Fibroblast of lung (primary cell): Measurements from ENCODE around the gene CACNB1. TPM values are rescaled to one million over a fixed set of nuclear protein-coding genes. Genes with fewer than 3 reads are reported as not detected.
A peak's percentile ranks its signal among the peaks of the same experiment; 100 is the strongest.

Source experiments
- DNase-seq, 2 donors: peaks; one replicate each; pipeline versions ENCODE4 v3.0.0 to v3.0.0-alpha.2; 2010; ENCODE audit warnings: low read depth in 2 of 2
- H2AFZ ChIP-seq: 2 replicates; pipeline ENCODE4 v1.5.1; 2012; ENCODE audit warnings: low read length, control low read depth, inconsistent platforms
- H3K27ac ChIP-seq: 2 replicates; pipeline ENCODE4 v1.5.1; 2011; ENCODE audit warnings: low read length, control low read depth; ENCODE audit not compliant: insufficient read depth
- H3K27me3 ChIP-seq: 2 replicates; pipeline ENCODE4 v1.5.1; 2011; ENCODE audit warnings: mild to moderate bottlenecking, low read length; ENCODE audit not compliant: control insufficient read depth, insufficient read depth
- H3K36me3 ChIP-seq: 2 replicates; pipeline ENCODE4 v1.5.1; 2011; ENCODE audit warnings: low read length; ENCODE audit not compliant: control insufficient read depth, insufficient read depth
- H3K4me1 ChIP-seq: 2 replicates; pipeline ENCODE4 v1.5.1; 2011; ENCODE audit warnings: low read length; ENCODE audit not compliant: control insufficient read depth, insufficient read depth; ENCODE audit errors: extremely low read depth
- H3K4me2 ChIP-seq: 2 replicates; pipeline ENCODE4 v1.5.1; 2011; ENCODE audit warnings: low read length, control low read depth; ENCODE audit not compliant: insufficient read depth; ENCODE audit errors: extremely low read depth
- H3K4me3 ChIP-seq, 4 experiments: fragments of 200-600 bp in 1 of 4; sonication (generic) in 1 of 4; replicated peaks in 1 of 4; 2 replicates each; pipeline ENCODE4 v1.5.1; 2011 to 2016; ENCODE audit warnings: low read length in 4 of 4, low read depth in 3 of 4, mild to moderate bottlenecking in 3 of 4, control low read depth in 2 of 4, inconsistent platforms in 1 of 4, mixed read lengths in 1 of 4; ENCODE audit not compliant: insufficient read depth in 1 of 4; ENCODE audit errors: control extremely low read depth in 1 of 4
- H3K79me2 ChIP-seq: 2 replicates; pipeline ENCODE4 v1.5.1; 2012; ENCODE audit warnings: mild to moderate bottlenecking, low read length, inconsistent platforms; ENCODE audit not compliant: control insufficient read depth, insufficient read depth
- H3K9ac ChIP-seq: 2 replicates; pipeline ENCODE4 v1.5.1; 2011; ENCODE audit warnings: mild to moderate bottlenecking, low read length, control low read depth; ENCODE audit not compliant: insufficient read depth
- H3K9me3 ChIP-seq: 2 replicates; pipeline ENCODE4 v1.5.1; 2012; ENCODE audit warnings: low read depth, low read length; ENCODE audit not compliant: control insufficient read depth, insufficient read depth
- H4K20me1 ChIP-seq: 2 replicates; pipeline ENCODE4 v1.5.1; 2011; ENCODE audit warnings: low read length; ENCODE audit not compliant: control insufficient read depth, insufficient read depth; ENCODE audit errors: extremely low read depth
- EZH2 ChIP-seq: IDR thresholded peaks from 2 replicates; pipeline ENCODE4 v1.5.1; 2012; ENCODE audit warnings: low read length, control low read depth, mild to moderate bottlenecking; ENCODE audit errors: missing control alignments
- polyA plus RNA-seq, 2 donors: library from polyadenylated mRNA; depleted of rRNA in 1 of 2; stranded (reverse) in 1 of 2; unstranded in 1 of 2; fragments of >200 nt; gene quantifications; 2 replicates each; pipeline ENCODE4 v1.2.1, GENCODE V29; 2011 to 2012; ENCODE audit warnings: missing spikeins in 1 of 2
- total RNA-seq: library from RNA; depleted of rRNA; stranded (reverse); fragments of >200 nt; gene quantifications from 2 replicates; pipeline ENCODE4 v1.2.1, GENCODE V29; 2014
- TF ChIP-seq, protein P1 (sequence below), 2 donors: IDR thresholded peaks in 1 of 2; conservative IDR thresholded peaks in 1 of 2; 1 replicate in 1 of 2; 2 replicates in 1 of 2; pipeline ENCODE4 v1.5.1; 2011 to 2012; ENCODE audit warnings: low read length in 2 of 2, control low read depth in 1 of 2, inconsistent platforms in 1 of 2, low read depth in 1 of 2, mild to moderate bottlenecking in 1 of 2

CACNB1 gene
- total and polyA plus RNA-seq, 2 donors (not counting 1 experiment from before 2014, with no cell fraction given) = 5.7 to 5.9 TPM

DNA sequence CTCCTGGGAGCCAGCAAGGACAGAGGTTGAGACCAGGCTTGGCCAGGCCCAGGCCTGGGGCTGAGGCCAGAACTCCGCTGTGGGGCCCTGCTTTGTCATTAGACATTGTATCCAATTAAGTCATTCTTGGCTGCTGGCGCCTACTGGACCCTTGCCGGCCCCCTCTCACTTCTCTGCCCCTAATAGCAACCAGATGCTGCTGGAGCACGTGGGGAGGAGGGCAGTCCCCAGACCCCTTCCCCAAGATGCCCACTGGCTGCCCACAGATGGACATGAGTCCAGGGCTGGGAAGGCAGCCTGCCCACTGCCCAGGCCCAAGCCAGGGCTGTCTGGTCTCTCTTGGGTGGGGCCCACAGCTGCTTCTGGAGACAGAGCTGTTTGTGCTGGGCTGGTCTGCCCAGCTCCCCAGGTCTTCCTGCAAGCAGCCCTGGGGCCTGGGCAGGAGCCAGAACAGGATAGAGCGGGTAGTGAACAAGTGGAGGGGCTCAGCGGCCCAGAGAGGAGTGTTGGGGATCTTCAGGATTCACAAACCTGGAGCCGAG is 53.8 kb downstream of the CACNB1 start:
- H3K27me3 ChIP-seq = no peaks in the 10 kb centered on the region
- no peak overlapping the region for H3K4me2 ChIP-seq
- H3K36me3 ChIP-seq = no peaks in the 10 kb centered on the region
- DNase-seq = no peak
- H3K9ac ChIP-seq = no peak overlapping the region
- no peak for TF ChIP-seq EZH2
- TF ChIP-seq, protein P1, sequence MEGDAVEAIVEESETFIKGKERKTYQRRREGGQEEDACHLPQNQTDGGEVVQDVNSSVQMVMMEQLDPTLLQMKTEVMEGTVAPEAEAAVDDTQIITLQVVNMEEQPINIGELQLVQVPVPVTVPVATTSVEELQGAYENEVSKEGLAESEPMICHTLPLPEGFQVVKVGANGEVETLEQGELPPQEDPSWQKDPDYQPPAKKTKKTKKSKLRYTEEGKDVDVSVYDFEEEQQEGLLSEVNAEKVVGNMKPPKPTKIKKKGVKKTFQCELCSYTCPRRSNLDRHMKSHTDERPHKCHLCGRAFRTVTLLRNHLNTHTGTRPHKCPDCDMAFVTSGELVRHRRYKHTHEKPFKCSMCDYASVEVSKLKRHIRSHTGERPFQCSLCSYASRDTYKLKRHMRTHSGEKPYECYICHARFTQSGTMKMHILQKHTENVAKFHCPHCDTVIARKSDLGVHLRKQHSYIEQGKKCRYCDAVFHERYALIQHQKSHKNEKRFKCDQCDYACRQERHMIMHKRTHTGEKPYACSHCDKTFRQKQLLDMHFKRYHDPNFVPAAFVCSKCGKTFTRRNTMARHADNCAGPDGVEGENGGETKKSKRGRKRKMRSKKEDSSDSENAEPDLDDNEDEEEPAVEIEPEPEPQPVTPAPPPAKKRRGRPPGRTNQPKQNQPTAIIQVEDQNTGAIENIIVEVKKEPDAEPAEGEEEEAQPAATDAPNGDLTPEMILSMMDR (conservative IDR thresholded peaks at IDR 0.05 in 1 of 2, IDR thresholded peaks at IDR 0.05 in 1 of 2; ENCODE audit: low read depth in 1 of 2, low read length in 2 of 2) = no peak
- H3K27ac ChIP-seq = peak overlapping the region; percentile 72
- H3K79me2 ChIP-seq = no peaks in the 10 kb centered on the region
- peaks cover 21% of the 10 kb centered on the region for H3K4me1 ChIP-seq
- H3K4me3 ChIP-seq = no peak overlapping the region
- no peak overlapping the region for H2AFZ ChIP-seq
- no peaks in the 10 kb centered on the region for H3K9me3 ChIP-seq
- no peaks in the 10 kb centered on the region for H4K20me1 ChIP-seq

DNA sequence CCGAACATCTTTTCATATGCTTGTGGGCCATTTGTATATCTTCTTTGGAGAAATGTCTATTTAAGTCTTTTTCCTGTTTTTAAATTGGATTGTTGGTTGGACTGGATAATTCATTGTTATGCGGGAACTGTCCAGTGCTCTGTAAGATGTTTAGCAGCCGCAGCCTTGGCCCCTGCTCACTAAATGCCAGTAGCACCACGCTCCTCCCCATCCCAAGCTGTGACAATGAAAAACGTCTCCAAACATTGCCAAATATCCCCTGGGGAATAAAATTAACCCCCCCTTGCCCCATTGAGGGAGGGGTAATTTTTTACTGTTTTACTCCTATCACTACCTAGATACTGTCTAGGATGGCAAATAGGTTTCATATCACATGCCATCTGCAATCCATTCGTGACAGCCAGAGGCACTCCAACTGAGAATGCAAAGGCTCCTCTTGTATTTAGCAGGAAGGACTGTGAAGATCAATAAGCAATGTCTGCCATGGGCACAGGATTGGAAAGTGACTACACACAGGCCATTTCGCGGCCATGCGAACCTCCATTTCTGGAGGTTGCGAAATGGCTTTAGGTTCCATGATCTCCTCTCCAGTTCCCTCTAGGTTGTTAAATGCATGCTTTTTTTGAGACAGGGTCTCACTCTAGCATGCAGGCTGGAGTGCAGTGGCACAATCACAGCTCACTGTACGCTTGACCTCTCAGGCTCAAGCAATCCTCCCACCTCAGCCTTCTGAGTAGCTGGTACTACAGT is 55.4 kb downstream of the CACNB1 start:
- no peak for DNase-seq
- H3K4me2 ChIP-seq = no peak overlapping the region

DNA sequence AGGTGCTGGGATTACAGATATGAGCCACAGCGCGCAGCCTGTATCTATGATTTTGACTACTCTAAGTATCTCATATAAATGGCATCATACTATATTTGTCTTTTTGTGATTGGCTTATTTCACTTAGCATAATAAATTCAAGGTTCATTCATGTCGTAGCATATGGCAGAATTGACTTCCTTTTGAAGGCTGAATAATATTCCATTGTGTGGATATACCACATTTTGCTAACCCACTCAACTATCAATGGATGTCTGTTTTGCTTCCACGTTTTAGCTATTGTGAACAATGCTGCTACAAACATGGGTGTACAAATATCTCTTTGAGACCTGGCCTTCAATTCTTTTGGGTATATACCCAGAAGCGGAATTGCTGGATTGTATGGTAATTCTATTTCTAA is 56.2 kb downstream of the CACNB1 start:
- Histone ChIP-seq H3K4me2 (no peak overlapping the region), H3K27ac (no peak overlapping the region), H3K4me3 (no peak overlapping the region), H2AFZ (no peak overlapping the region), H4K20me1 (no peaks in the 10 kb centered on the region), H3K4me1 (peaks cover 25% of the 10 kb centered on the region), H3K9me3 (no peaks in the 10 kb centered on the region), H3K36me3 (no peaks in the 10 kb centered on the region), H3K79me2 (no peaks in the 10 kb centered on the region), H3K27me3 (no peaks in the 10 kb centered on the region), H3K9ac (no peak overlapping the region)
- TF ChIP-seq, protein P1 (conservative IDR thresholded peaks at IDR 0.05 in 1 of 2, IDR thresholded peaks at IDR 0.05 in 1 of 2; ENCODE audit: low read depth in 1 of 2, low read length in 2 of 2) = no peak
- no peak for TF ChIP-seq EZH2
- DNase-seq = no peak

More for the DNA sequence above, 55.4 kb downstream of the CACNB1 start:
- Histone ChIP-seq H4K20me1 (no peaks in the 10 kb centered on the region), H3K9ac (no peak overlapping the region), H3K27me3 (no peaks in the 10 kb centered on the region), H3K4me1 (peaks cover 25% of the 10 kb centered on the region), H3K9me3 (no peaks in the 10 kb centered on the region), H3K36me3 (no peaks in the 10 kb centered on the region), H3K4me3 (no peak overlapping the region), H3K27ac (no peak overlapping the region), H3K79me2 (no peaks in the 10 kb centered on the region), H2AFZ (no peak overlapping the region)
- TF ChIP-seq EZH2 = no peak
- TF ChIP-seq, protein P1 (conservative IDR thresholded peaks at IDR 0.05 in 1 of 2, IDR thresholded peaks at IDR 0.05 in 1 of 2; ENCODE audit: low read depth in 1 of 2, low read length in 2 of 2) = no peak
